GOT3 (cell line): ENCODE results near the gene AGBL4.

Source experiments
- DNase-seq: peaks from one replicate; lab custom pipeline; 2025; ENCODE audit warnings: mixed read lengths; lab: John Stamatoyannopoulos, UW

The AGBL4 gene

GRCh38 chr1:48829446-48829845, 1194.3 kb downstream of the AGBL4 start:
- DNase-seq: no peak

GRCh38 chr1:48823168-48823567, 1200.6 kb downstream of the AGBL4 start:
- DNase-seq: no peak

DNA sequence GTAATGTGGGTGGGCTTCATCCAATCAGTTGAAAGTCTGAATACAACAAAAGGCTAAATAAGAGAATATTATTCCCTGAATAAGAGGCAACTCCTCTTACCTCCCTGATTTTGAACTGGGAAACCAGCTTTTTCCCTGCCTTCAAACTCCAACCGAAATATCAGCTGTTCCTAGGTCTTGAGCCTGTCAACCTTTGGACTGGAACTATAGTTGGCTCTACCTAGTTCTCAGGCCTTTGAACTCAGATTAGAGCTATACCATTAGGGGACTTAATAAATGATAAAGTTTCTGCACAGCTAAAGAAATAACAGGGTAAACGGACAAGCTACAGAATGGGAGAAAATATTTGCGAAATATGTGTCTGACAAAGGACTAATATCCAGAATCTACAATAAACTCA, 1203.3 kb downstream of the AGBL4 start:
- no peak for DNase-seq

- peak; percentile 27 for DNase-seq
These were observed 1206.1 kb downstream of the AGBL4 start for GRCh38 chr1:48817505-48818114.

- no peak for DNase-seq
These were observed 1213.0 kb downstream of the AGBL4 start for GRCh38 chr1:48810740-48811139.

DNA sequence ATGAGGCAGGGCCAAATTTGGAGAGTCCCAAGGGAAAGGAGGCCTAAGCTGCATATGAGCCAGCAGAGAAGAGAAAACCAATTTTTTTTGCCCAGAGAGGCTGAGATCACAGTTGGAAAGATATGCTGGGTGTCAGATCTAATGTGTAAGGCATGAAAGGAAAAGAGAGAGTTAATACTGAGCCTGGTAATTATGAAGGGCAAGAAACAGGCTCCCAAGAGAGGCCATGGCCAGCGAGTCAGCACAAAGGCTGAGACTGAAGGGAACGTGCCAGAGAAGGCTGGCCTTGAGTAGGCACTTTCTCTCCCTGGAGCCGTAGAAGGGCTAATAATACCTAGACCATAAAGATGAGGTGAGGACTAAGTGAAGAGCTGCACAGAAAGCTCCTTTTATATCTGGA, 1215.3 kb downstream of the AGBL4 start:
- no peak for DNase-seq

- DNase-seq: no peak
These were observed 1216.0 kb downstream of the AGBL4 start for GRCh38 chr1:48807554-48808260.

GRCh38 chr1:48803474-48803873, 1220.3 kb downstream of the AGBL4 start:
- no peak for DNase-seq

GRCh38 chr1:48794816-48795215, 1228.9 kb downstream of the AGBL4 start:
- DNase-seq: no peak

DNA sequence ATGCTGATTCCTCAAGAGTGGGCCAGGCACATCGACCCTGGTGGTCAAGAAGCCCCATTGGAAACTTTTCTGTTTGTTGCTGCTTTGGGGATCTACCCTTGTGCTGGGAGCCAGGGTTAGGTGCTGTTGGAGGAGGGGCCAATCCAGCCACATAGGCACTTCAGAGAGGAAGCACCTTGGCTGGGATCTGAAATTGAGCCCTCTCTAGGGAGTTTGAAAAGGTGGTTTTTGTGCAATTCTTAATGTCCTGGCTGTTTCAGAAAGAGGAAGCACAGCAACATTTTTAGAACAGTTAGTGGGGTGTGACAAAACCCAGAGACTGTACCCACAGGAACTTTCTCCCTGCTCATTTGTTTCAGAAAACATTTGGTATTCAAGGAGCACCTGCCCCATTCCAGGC, 1229.9 kb downstream of the AGBL4 start:
- DNase-seq: no peak

GRCh38 chr1:48792961-48793360, 1230.8 kb downstream of the AGBL4 start:
- DNase-seq: no peak

DNA sequence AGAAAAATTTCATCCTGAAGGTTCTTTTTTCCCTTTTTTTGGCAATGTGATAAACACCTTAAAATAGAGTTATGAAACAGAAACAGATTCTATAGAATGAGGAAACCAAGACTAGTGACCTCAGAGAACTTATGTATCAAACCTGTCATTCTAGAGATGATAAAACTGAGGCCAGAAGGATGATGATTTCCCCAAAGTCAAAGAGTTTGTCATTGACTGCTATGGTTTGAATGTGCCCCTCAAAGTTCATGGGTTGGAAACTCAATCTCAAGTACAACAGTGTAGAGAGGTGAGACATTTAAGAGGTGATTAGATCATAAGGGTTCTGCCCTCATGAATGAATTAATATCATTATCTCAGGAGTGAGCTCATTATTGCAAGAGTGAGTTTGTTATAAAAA, 1233.4 kb downstream of the AGBL4 start:
- DNase-seq: no peak

DNA sequence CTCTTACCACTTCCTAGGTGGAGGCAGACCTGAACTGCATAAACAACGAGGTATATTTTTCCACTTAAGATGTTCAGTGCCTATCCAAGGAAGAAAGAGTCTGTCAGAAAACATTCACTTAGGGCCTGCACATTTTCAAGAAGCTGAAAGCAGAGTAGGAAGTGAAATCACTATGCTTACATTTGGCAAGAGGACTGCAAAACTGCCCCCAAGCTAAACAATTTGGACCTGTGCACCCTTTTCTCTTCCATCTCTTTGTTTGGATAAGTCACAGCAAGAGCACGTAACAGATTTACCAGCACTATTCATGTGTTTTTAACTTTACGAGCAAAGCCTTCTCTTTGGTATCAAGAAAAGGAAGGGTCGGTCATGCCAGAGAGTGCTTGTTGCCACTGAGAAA, 1233.9 kb downstream of the AGBL4 start:
- no peak for DNase-seq

- DNase-seq: no peak
These were observed 1237.9 kb downstream of the AGBL4 start for GRCh38 chr1:48785869-48786268.

DNA sequence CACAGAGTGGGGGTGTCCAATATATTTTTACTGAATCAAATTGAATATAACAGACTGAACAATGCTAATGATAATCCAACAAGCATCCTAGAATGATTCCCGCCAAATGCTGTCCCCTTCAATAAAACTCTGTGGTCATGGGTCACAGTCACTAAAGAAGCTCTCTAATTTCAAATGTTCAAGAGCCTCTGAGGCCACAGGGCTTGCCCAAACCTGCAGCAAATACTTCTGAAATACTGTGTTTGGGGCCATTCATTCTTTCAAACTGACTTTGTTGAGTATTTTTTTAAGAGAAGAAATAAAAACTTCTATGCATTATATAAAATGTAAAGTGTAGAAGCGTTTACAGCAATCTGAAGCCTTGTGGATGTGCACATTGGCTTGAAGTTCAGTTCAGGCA, 1239.5 kb downstream of the AGBL4 start:
- no peak for DNase-seq

DNA sequence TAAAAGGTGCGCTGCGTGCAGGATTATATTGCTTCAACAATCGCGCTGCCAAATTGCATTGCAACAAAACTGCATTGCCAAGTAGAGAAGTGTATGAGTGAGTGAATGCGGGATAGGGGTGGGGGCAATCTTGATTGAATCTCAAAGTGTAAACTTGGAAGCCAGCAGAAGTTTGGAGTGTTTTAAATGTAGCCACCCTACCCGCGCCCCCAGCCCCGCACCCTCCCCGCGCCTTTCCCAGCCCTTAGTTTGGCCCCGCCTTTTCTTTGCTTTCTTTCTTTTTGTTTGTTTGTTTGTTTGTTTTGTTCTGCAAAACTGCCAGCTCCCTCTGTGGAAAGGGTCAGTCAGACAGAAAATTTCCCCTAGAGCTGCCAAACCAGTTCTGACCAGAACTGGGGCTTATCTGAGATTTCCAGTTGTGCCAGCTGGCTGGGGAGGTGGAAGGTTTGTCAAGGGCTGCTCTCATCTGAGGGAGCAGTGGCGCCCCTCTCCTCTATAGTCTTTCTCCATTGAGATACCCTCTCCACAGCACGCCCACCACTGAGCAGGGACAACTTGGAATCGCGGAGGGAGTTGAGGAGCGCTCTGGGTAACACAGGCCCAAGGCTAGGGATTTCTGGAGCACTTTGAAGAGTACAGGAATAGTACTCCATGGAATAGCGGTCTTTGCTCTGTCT, 1246.4 kb downstream of the AGBL4 start:
- no peak for DNase-seq

DNA sequence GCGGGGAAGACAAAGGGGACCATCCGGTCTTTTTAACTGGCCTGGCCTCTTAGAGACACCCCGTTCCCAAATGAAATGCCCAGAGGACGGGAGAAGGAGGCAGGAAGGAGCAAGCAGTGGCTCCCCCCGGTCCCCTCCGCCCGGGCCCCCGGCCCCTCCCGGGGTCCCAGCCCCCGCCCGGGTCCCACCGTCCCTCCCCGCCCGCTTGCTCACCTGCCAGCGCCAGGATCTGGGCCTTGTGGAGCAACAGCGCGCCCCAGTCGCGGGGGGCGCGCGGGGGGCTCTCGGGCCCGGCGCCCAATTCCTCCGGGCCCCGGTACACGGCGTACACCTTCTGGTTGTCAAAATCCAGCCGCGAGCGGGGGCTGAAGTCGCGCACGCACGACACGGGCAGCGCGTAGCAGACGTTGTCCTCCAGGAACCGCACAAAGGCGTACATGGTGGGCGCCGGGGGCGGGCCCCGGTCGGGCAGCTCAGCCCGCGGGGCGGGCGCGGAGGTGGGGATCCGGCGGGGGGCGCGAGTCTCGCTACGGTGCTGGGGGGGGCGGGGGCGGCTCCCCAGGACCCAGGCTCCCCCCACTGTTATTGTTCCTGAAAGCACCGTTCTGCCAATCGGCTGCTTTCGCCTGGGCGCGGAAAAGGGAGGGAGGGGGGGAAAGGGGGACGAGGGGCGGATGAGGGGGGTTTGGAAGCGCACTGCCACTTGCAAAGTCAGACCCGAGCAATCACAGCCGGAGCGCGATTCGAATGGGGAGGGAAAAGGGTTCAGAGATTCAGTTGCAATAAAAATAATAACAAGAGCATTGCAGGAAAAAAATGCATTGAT, 1247.1 kb downstream of the AGBL4 start, which contains the start of gene BEND5:
Gene BEND5, minus strand, starts transcription at position 499 of the 826 bp plus-strand sequence. Its CDS starts 60 bp downstream, at position 439.
- no peak for DNase-seq

DNA sequence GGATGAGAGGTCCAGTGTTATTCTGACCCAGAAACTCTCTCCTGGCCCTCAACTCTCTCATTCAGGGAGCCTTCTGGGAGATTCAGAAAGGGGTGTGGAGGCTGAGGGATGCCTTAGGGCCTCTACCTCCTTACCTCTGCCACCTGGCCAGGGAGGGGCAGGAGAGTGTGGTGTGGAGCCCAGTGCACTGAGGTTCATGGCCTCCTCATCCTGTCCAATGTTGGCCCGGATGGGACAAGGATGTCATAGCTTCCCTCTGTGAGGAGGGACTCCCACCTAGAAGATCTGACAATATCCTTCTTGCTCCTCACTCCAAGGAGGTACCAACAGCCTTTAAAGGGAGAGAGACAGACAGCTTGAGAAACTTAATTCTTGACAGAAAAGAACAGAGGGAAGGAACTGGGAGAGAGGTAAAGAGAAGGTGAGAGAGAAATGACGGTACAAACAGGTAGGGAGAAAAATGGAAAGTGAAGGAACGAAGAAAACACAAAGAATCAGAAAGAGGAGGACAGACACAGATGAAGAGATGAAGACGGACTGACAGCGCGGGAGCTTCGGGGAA, 1247.8 kb downstream of the AGBL4 start:
- no peak for DNase-seq

DNA sequence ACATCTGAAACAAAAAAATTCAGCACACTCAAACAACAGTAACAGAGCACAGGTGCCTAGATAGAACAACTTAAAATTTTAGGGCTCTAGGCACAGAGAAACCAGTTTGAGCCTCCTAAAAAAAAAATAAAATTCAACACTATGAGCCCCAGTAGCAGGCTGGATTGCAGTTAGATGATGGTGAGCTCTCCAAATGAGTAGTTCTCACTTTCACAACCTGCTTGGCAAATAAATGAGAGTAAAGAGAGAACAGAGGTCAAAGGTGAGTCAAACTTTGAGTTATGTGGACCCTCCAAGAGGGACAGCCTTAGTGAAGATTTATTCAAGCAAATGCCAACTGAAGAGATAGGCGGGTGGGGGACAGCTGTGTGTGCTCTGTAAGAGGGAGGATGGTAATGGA, 1250.6 kb downstream of the AGBL4 start:
- DNase-seq: no peak

DNA sequence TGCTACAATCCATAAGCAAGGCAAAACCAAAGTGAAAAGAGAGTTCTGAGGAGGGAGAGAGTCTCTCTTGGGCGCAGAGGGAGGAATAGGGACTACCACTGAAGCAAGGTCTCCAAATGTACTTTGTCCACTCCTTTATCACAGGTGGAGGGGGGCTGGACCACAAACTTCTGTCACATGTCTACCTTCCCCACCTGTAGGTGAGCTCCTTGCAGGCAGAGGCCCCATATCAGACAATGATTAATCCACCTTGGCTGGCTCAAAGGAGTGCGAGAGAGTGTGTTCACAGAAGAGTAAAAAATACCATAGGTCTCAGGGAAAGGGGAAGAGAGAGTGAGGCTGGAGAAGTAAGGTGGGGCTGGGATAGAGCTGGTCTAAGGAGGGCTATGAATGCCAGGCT, 1251.5 kb downstream of the AGBL4 start:
- DNase-seq: no peak

DNA sequence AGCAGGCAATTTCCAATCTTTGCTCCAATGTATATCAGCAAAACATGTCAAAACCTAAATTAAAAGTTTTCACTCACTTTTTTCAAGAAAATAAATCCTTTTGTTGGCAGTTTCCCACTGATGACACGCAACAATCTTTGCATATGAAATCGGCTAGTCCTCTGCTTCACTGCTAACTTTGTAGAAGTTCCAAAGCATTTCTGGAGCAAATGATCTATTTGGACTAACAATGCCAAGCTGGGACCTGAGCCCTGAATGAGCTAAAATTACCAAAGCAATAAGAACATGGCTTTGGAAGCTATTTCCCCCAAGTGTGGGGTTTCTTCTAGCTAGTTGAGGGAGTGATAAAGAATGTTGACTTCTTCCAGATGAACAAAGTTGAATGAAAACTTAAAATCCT, 1252.2 kb downstream of the AGBL4 start:
- DNase-seq: no peak

GRCh38 chr1:48767975-48768510, 1255.7 kb downstream of the AGBL4 start:
- DNase-seq: no peak
